Measurements from ENCODE around the gene MAP3K20. TPM values are rescaled to one million over a fixed set of nuclear protein-coding genes. Genes with fewer than 3 reads are reported as not detected.

Gene MAP3K20
- total and polyA plus RNA-seq, 2 of the 8 experiments (the other 6 are each of a cell fraction or from before 2014, with no cell fraction given) = 3.1 to 11.1 TPM

DNA sequence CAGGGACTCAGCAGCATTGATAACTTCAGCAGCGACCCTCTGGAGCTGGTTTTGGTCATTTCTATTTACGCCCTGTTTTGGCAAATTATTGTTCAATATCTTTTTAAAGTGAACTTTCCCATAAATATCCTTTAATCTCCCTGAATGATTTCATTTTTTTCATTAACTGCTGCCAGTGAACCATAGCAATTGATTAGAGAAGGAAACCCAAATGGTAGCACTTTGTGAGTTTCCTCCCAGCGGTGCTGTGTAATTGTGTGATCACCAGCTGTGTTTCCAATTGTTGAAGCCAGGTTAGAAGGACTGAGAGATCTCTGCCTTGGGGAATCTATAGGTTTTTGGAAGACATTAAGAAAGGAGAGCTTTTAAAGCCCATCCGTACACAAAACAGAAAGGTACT is 16.3 kb downstream of the MAP3K20 start:
- 90% methylated on average over 4 of the region's 4 CpGs; no CpG with 5 or more reads in 1 of the 2 experiments for WGBS, 2 experiments (ENCODE audit: extremely low coverage in 1 of 2, insufficient coverage in 1 of 2, insufficient read length in 1 of 2, insufficient replicate concordance in 2 of 2, low coverage in 1 of 2, low lambda C conversion rate in 2 of 2, missing lambda C conversion rate in 1 of 2)

More for the DNA sequence above, 16.3 kb downstream of the MAP3K20 start:
- no peak for DNase-seq (ENCODE audit: low read depth in 1 of 2, low spot score in 2 of 2)
- Histone ChIP-seq H3K56ac (replicated peaks; ENCODE audit: insufficient read length, low read depth, low read length) (no peak overlapping the region), H3K4me2 (ENCODE audit: insufficient read depth in 1 of 2, low read depth in 2 of 2, low read length in 2 of 2) (no peak overlapping the region), H2AFZ (ENCODE audit: low read length) (no peak overlapping the region), H2BK15ac (ENCODE audit: low read length) (no peak overlapping the region), H2BK12ac (ENCODE audit: low read depth, low read length) (no peak overlapping the region), H3K36me3 (ENCODE audit: control insufficient read depth in 2 of 4, insufficient read depth in 4 of 4, low read length in 3 of 4) (no peaks in the 10 kb centered on the region), H3K23ac (ENCODE audit: insufficient read length) (no peak overlapping the region), H4K91ac (replicated peaks; ENCODE audit: insufficient read length, low read length) (no peak overlapping the region), H4K8ac (ENCODE audit: extremely low read depth, insufficient read depth, low read length) (no peak overlapping the region), H4K20me1 (replicated peaks in 1 of 2; ENCODE audit: control insufficient read depth in 1 of 2, insufficient read depth in 2 of 2, low read length in 2 of 2) (no peaks in the 10 kb centered on the region), H3K14ac (ENCODE audit: insufficient read length) (no peak overlapping the region), H3K4ac (replicated peaks; ENCODE audit: insufficient read length, low read depth, low read length) (no peak overlapping the region), H2BK5ac (ENCODE audit: low read depth, low read length) (no peak overlapping the region), H4K5ac (ENCODE audit: insufficient read length, low read depth, low read length) (no peak overlapping the region), H3K4me1 (replicated peaks in 1 of 4; ENCODE audit: control insufficient read depth in 3 of 4, insufficient read depth in 4 of 4, low read length in 3 of 4) (no peaks in the 10 kb centered on the region), H3K79me1 (ENCODE audit: low read depth, low read length) (no peaks in the 10 kb centered on the region), H2AK5ac (ENCODE audit: low read depth, low read length) (no peak overlapping the region), H3K4me3 (ENCODE audit: extremely low read depth in 1 of 4, insufficient read depth in 2 of 4, low read depth in 3 of 4, low read length in 4 of 4) (no peak overlapping the region), H3K23me2 (ENCODE audit: low read depth, low read length) (no peaks in the 10 kb centered on the region), H2BK120ac (replicated peaks; ENCODE audit: low read depth, low read length) (no peak overlapping the region), H3K9ac (replicated peaks in 1 of 4; ENCODE audit: extremely low read depth in 1 of 4, low read depth in 3 of 4, low read length in 3 of 4) (no peak overlapping the region), H3K27me3 (replicated peaks in 1 of 4; ENCODE audit: control insufficient read depth in 3 of 4, extremely low read depth in 1 of 4, insufficient read depth in 3 of 4, low read length in 3 of 4) (no peaks in the 10 kb centered on the region), H2BK20ac (ENCODE audit: low read length) (no peak overlapping the region), H3K18ac (ENCODE audit: extremely low read depth, low read length) (no peak overlapping the region), H3K79me2 (ENCODE audit: control insufficient read depth in 1 of 2, insufficient read depth in 2 of 2, low read length in 2 of 2) (no peaks in the 10 kb centered on the region), H3K9me3 (ENCODE audit: insufficient read depth in 2 of 2, low read depth in 1 of 2, low read length in 1 of 2) (no peaks in the 10 kb centered on the region), H3K27ac (ENCODE audit: low read depth, low read length) (no peak overlapping the region)
- no peak for FAIRE-seq
- no peak for TF ChIP-seq BRCA1 (IDR thresholded peaks at IDR 0.05; ENCODE audit: low read depth, low read length)
- no peak for TF ChIP-seq SAP30 (IDR thresholded peaks at IDR 0.05; ENCODE audit: insufficient read depth, insufficient replicate concordance, low read length)
- TF ChIP-seq JUND (IDR thresholded peaks at IDR 0.05; ENCODE audit: low read length) = no peak
- TF ChIP-seq NANOG (IDR thresholded peaks at IDR 0.05; ENCODE audit: insufficient read depth, low read depth, low read length, poor library complexity, severe bottlenecking) = no peak
- TF ChIP-seq ASH2L (IDR thresholded peaks at IDR 0.05; ENCODE audit: low read length) = no peak
- no peak for TF ChIP-seq MAFK (IDR thresholded peaks at IDR 0.05; ENCODE audit: low read depth, low read length)
- TF ChIP-seq, protein P1, sequence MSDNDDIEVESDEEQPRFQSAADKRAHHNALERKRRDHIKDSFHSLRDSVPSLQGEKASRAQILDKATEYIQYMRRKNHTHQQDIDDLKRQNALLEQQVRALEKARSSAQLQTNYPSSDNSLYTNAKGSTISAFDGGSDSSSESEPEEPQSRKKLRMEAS (IDR thresholded peaks at IDR 0.05) = no peak
- no peak for TF ChIP-seq PHF8 (conservative IDR thresholded peaks at IDR 0.05; ENCODE audit: low read depth, low read length)
- no peak for TF ChIP-seq SIX5 (IDR thresholded peaks at IDR 0.05; ENCODE audit: low read depth, low read length)
- TF ChIP-seq NRF1 (IDR thresholded peaks at IDR 0.05; ENCODE audit: low read depth, low read length) = no peak
- no peak for TF ChIP-seq SP4 (IDR thresholded peaks at IDR 0.05; ENCODE audit: low read length)
- no peak for TF ChIP-seq RBBP5 (IDR thresholded peaks at IDR 0.05; ENCODE audit: borderline replicate concordance, low read depth, low read length)
- no peak for TF ChIP-seq SIRT6 (IDR thresholded peaks at IDR 0.05; ENCODE audit: low read length)
- TF ChIP-seq RFX5 (IDR thresholded peaks at IDR 0.05; ENCODE audit: borderline replicate concordance, low read depth, low read length) = no peak
- ChIA-PET CTCF (ENCODE audit: partially characterized antibody) (interaction anchor here (0.6 to 3.0 kb wide), 33 partner anchors 9 to 498 kb away, joined by 3 to 40 read pairs (median 5); no protein-coding TSS in a partner anchor), POLR2A (ENCODE audit: partially characterized antibody) (interaction anchor here (0.8 kb wide), 1 partner anchor 9 kb away, joined by 3 read pairs; no protein-coding TSS in a partner anchor)

All from H1 (cell line).